HG03103 (cell line): ENCODE results near the gene APLP2.
"Not testable (repeated sequence)": the region's sequence is repeated elsewhere in the genome, so short reads cannot be mapped to it uniquely, and the experiment has no call there.

Experiments used
- ATAC-seq: cut with Tn5 transposase; IDR thresholded peaks from one replicate; pipeline ENCODE4 v1.9.1; 2021; ENCODE audit warnings: low read depth; ENCODE audit not compliant: unreplicated experiment

APLP2 gene

GRCh38 chr11:130187096-130187495 is 117.4 kb downstream of the APLP2 start:
- no peak for ATAC-seq

GRCh38 chr11:130188047-130188446 is 118.4 kb downstream of the APLP2 start:
- no peak for ATAC-seq

- ATAC-seq = no peak
Measured at GRCh38 chr11:130188585-130189347, 119.1 kb downstream of the APLP2 start.

DNA sequence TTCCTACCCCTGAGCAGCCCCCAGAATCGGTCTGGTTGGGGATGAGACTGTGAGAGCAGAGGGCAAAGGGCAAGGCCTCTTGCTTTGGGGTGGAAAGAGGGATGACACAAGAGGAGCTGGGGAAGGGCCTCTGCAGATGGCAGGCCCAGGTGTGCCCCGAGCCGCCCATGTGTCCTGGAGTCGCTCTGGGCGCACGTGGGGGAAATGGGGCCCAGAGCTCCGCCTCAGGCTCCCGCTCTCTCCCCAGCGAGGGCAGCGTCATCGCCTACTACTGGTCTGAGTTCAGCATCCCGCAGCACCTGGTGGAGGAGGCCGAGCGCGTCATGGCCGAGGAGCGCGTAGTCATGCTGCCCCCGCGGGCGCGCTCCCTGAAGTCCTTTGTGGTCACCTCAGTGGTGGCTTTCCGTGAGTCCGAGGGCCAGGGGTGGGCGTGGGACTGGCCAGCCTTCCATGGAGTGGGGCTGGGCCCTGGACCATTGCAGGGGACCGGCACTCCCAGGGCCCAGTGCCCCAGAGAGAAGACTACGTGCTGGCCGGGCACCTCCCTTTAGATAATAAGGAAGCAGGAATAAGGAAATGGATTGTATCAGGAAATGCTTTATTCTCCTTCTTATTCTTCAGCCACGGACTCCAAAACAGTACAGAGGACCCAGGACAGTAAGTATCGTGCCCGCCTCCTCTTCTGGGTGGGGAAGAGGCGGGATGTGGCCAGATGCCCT is 120.0 kb downstream of the APLP2 start:
- ATAC-seq = no peak

- ATAC-seq = no peak
Measured at GRCh38 chr11:130190371-130190881, 120.7 kb downstream of the APLP2 start.

- ATAC-seq = no peak
Measured at GRCh38 chr11:130191896-130192295, 122.2 kb downstream of the APLP2 start.

- no peak for ATAC-seq
Measured at GRCh38 chr11:130192845-130193267, 123.2 kb downstream of the APLP2 start.

GRCh38 chr11:130193551-130193950 is 123.9 kb downstream of the APLP2 start:
- ATAC-seq = not testable (repeated sequence)
